ENCODE measurements around the gene BATF2. TPM values are rescaled to one million over a fixed set of nuclear protein-coding genes. Genes with fewer than 3 reads are reported as not detected.

The BATF2 gene
- polyA plus RNA-seq, 1 donor from 2014 or later, result not detected

DNA sequence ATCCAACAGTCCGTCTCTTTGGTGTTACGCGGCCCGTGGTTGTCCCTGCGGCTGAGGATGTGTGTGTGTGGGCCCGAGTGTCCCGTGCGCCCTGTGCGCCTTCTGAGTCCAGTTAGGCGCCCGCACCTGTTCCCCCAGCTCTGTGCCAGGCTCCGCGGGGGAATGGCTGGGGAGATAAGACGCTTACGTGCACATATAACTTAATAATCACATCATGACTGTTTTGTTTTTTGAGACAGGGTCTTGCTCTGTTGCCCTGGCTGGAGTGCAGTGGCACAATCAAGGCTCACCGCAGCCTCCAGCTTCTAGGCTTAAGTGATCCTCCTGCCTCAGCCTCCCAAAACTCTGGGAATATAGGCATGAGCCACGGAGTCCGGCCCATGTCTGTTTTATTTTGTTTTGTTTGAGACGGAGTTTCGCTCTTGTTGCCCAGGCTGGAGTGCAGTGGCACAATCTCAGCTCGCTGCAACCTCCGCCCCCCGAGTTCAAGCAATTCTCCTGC is 18.0 kb upstream of the BATF2 start:
- Histone ChIP-seq H3K9me2 (ENCODE audit: insufficient read depth, low read length) (no peaks in the 10 kb centered on the region), H3K27ac (ENCODE audit: low read length) (peak overlapping the region; percentile 82), H3K27me3 (ENCODE audit: insufficient read depth, low read depth, low read length) (no peaks in the 10 kb centered on the region), H3K4me2 (ENCODE audit: low read length) (peak overlapping the region; percentile 55), H2AFZ (ENCODE audit: low read depth, low read length) (peak overlapping the region; percentile 60), H3K79me2 (replicated peaks; ENCODE audit: insufficient read depth, low read length) (no peaks in the 10 kb centered on the region), H3K4me3 (ENCODE audit: low read length) (peak overlapping the region; percentile 90), H3K36me3 (ENCODE audit: insufficient read depth, low read length) (no peaks in the 10 kb centered on the region), H4K20me1 (ENCODE audit: insufficient read depth) (no peaks in the 10 kb centered on the region), H3K9ac (ENCODE audit: low read length) (peak overlapping the region; percentile 84), H3F3A (ENCODE audit: insufficient read depth, low read length, poor library complexity, severe bottlenecking) (no peaks in the 10 kb centered on the region), H3K9me3 (ENCODE audit: low read length) (no peaks in the 10 kb centered on the region)
- TF ChIP-seq SMC3 (conservative IDR thresholded peaks at IDR 0.05; ENCODE audit: poor library complexity), result no peak
- no peak for TF ChIP-seq EP300 (conservative IDR thresholded peaks at IDR 0.05; ENCODE audit: poor library complexity, severe bottlenecking)
- TF ChIP-seq TAF1 (IDR thresholded peaks at IDR 0.05; ENCODE audit: low read depth), result no peak
- no peak for TF ChIP-seq EZH2 (IDR thresholded peaks at IDR 0.05; ENCODE audit: borderline replicate concordance, insufficient read depth, low read length, poor library complexity, severe bottlenecking)
- TF ChIP-seq, protein P1, sequence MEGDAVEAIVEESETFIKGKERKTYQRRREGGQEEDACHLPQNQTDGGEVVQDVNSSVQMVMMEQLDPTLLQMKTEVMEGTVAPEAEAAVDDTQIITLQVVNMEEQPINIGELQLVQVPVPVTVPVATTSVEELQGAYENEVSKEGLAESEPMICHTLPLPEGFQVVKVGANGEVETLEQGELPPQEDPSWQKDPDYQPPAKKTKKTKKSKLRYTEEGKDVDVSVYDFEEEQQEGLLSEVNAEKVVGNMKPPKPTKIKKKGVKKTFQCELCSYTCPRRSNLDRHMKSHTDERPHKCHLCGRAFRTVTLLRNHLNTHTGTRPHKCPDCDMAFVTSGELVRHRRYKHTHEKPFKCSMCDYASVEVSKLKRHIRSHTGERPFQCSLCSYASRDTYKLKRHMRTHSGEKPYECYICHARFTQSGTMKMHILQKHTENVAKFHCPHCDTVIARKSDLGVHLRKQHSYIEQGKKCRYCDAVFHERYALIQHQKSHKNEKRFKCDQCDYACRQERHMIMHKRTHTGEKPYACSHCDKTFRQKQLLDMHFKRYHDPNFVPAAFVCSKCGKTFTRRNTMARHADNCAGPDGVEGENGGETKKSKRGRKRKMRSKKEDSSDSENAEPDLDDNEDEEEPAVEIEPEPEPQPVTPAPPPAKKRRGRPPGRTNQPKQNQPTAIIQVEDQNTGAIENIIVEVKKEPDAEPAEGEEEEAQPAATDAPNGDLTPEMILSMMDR (IDR thresholded peaks at IDR 0.05; ENCODE audit: poor library complexity, severe bottlenecking), result no peak
- TF ChIP-seq, protein P2, sequence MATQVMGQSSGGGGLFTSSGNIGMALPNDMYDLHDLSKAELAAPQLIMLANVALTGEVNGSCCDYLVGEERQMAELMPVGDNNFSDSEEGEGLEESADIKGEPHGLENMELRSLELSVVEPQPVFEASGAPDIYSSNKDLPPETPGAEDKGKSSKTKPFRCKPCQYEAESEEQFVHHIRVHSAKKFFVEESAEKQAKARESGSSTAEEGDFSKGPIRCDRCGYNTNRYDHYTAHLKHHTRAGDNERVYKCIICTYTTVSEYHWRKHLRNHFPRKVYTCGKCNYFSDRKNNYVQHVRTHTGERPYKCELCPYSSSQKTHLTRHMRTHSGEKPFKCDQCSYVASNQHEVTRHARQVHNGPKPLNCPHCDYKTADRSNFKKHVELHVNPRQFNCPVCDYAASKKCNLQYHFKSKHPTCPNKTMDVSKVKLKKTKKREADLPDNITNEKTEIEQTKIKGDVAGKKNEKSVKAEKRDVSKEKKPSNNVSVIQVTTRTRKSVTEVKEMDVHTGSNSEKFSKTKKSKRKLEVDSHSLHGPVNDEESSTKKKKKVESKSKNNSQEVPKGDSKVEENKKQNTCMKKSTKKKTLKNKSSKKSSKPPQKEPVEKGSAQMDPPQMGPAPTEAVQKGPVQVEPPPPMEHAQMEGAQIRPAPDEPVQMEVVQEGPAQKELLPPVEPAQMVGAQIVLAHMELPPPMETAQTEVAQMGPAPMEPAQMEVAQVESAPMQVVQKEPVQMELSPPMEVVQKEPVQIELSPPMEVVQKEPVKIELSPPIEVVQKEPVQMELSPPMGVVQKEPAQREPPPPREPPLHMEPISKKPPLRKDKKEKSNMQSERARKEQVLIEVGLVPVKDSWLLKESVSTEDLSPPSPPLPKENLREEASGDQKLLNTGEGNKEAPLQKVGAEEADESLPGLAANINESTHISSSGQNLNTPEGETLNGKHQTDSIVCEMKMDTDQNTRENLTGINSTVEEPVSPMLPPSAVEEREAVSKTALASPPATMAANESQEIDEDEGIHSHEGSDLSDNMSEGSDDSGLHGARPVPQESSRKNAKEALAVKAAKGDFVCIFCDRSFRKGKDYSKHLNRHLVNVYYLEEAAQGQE (IDR thresholded peaks at IDR 0.05; ENCODE audit: borderline replicate concordance), result no peak
- no peak for TF ChIP-seq RAD21 (conservative IDR thresholded peaks at IDR 0.05)
- no peak for TF ChIP-seq POLR2AphosphoS5 (IDR thresholded peaks at IDR 0.05)
- no peak for TF ChIP-seq MXI1 (conservative IDR thresholded peaks at IDR 0.05; ENCODE audit: poor library complexity, severe bottlenecking)

- Histone ChIP-seq H3K9me2 (ENCODE audit: insufficient read depth, low read length) (no peaks in the 10 kb centered on the region), H3F3A (ENCODE audit: insufficient read depth, low read length, poor library complexity, severe bottlenecking) (no peaks in the 10 kb centered on the region), H3K9me3 (ENCODE audit: low read length) (no peaks in the 10 kb centered on the region), H3K4me2 (ENCODE audit: low read length) (peak within 1 kb of the TSS; percentile 55), H2AFZ (ENCODE audit: low read depth, low read length) (peak within 1 kb of the TSS; percentile 92), H3K27ac (ENCODE audit: low read length) (peak within 1 kb of the TSS; percentile 82), H3K27me3 (ENCODE audit: insufficient read depth, low read depth, low read length) (no peaks in the 10 kb centered on the region), H4K20me1 (ENCODE audit: insufficient read depth) (no peaks in the 10 kb centered on the region), H3K36me3 (ENCODE audit: insufficient read depth, low read length) (no peaks in the 10 kb centered on the region), H3K4me3 (ENCODE audit: low read length) (peak within 1 kb of the TSS; percentile 90), H3K79me2 (replicated peaks; ENCODE audit: insufficient read depth, low read length) (no peaks in the 10 kb centered on the region), H3K9ac (ENCODE audit: low read length) (peak within 1 kb of the TSS; percentile 84)
- TF ChIP-seq, protein P1 (IDR thresholded peaks at IDR 0.05; ENCODE audit: poor library complexity, severe bottlenecking), result peak; percentile 97
- TF ChIP-seq POLR2AphosphoS5 (IDR thresholded peaks at IDR 0.05), result peak; percentile 54
- TF ChIP-seq EZH2 (IDR thresholded peaks at IDR 0.05; ENCODE audit: borderline replicate concordance, insufficient read depth, low read length, poor library complexity, severe bottlenecking), result no peak
- TF ChIP-seq RAD21 (conservative IDR thresholded peaks at IDR 0.05), result peak; percentile 52
- peak; percentile 37 for TF ChIP-seq TAF1 (IDR thresholded peaks at IDR 0.05; ENCODE audit: low read depth)
- peak; percentile 63 for TF ChIP-seq SMC3 (conservative IDR thresholded peaks at IDR 0.05; ENCODE audit: poor library complexity)
- TF ChIP-seq, protein P2 (IDR thresholded peaks at IDR 0.05; ENCODE audit: borderline replicate concordance), result peak; percentile 47
- peak; percentile 80 for TF ChIP-seq MXI1 (conservative IDR thresholded peaks at IDR 0.05; ENCODE audit: poor library complexity, severe bottlenecking)
- TF ChIP-seq EP300 (conservative IDR thresholded peaks at IDR 0.05; ENCODE audit: poor library complexity, severe bottlenecking), result peak; percentile 50
Observed at GRCh38 chr11:65013888-65014725, 17.3 kb upstream of the BATF2 start, which contains the start of gene ARL2. Gene ARL2, plus strand, starts transcription at chr11:65014160. Its CDS starts 48 bp downstream, at chr11:65014208.

Data from neural cell (in vitro differentiated cells).